ENCODE data around the gene SLC9A9. TPM values are rescaled to one million over a fixed set of nuclear protein-coding genes. Genes with fewer than 3 reads are reported as not detected.

Gene SLC9A9
- total RNA-seq, 1 donor from 2014 or later, result 3.5 TPM

GRCh38 chr3:143633816-143634215, 214.5 kb downstream of the SLC9A9 start:
- no peaks in the 10 kb centered on the region for H3K27me3 Mint-ChIP-seq (ENCODE audit: unreplicated experiment)
- peaks cover 24% of the 10 kb centered on the region for H3K9me3 Mint-ChIP-seq (ENCODE audit: unreplicated experiment)
- TF ChIP-seq CTCF (IDR thresholded peaks at IDR 0.05), result no peak
- peaks cover 8% of the 10 kb centered on the region for H3K36me3 Mint-ChIP-seq (ENCODE audit: unreplicated experiment)
- no peak for DNase-seq (ENCODE audit: extremely low spot score, unreplicated experiment)
- H3K4me3 Mint-ChIP-seq (ENCODE audit: unreplicated experiment), result no peak overlapping the region
- H3K27ac Mint-ChIP-seq (ENCODE audit: unreplicated experiment), result no peak overlapping the region
- peaks cover 6% of the 10 kb centered on the region for H3K4me1 Mint-ChIP-seq (ENCODE audit: unreplicated experiment)

- Mint-ChIP-seq H3K27me3 (ENCODE audit: unreplicated experiment) (no peaks in the 10 kb centered on the region), H3K9me3 (ENCODE audit: unreplicated experiment) (peaks cover 6% of the 10 kb centered on the region), H3K27ac (ENCODE audit: unreplicated experiment) (no peak overlapping the region), H3K4me1 (ENCODE audit: unreplicated experiment) (peaks cover 10% of the 10 kb centered on the region), H3K4me3 (ENCODE audit: unreplicated experiment) (no peak overlapping the region), H3K36me3 (ENCODE audit: unreplicated experiment) (peaks cover 3% of the 10 kb centered on the region)
- no peak for DNase-seq (ENCODE audit: extremely low spot score, unreplicated experiment)
- TF ChIP-seq CTCF (IDR thresholded peaks at IDR 0.05), result no peak
Measured at GRCh38 chr3:143629726-143630125, 218.5 kb downstream of the SLC9A9 start.

- H3K9me3 Mint-ChIP-seq (ENCODE audit: unreplicated experiment), result peaks cover under 1% of the 10 kb centered on the region
Measured at GRCh38 chr3:143628971-143629370, 219.3 kb downstream of the SLC9A9 start.

GRCh38 chr3:143627336-143627735, 220.9 kb downstream of the SLC9A9 start:
- no peak for DNase-seq (ENCODE audit: extremely low spot score, unreplicated experiment)
- Mint-ChIP-seq H3K4me1 (ENCODE audit: unreplicated experiment) (peaks cover 4% of the 10 kb centered on the region), H3K27ac (ENCODE audit: unreplicated experiment) (no peak overlapping the region), H3K4me3 (ENCODE audit: unreplicated experiment) (no peak overlapping the region), H3K36me3 (ENCODE audit: unreplicated experiment) (no peaks in the 10 kb centered on the region), H3K27me3 (ENCODE audit: unreplicated experiment) (no peaks in the 10 kb centered on the region), H3K9me3 (ENCODE audit: unreplicated experiment) (no peaks in the 10 kb centered on the region)
- TF ChIP-seq CTCF (IDR thresholded peaks at IDR 0.05), result no peak

More at GRCh38 chr3:143628971-143629370, 219.3 kb downstream of the SLC9A9 start:
- DNase-seq (ENCODE audit: extremely low spot score, unreplicated experiment), result no peak
- no peaks in the 10 kb centered on the region for H3K27me3 Mint-ChIP-seq (ENCODE audit: unreplicated experiment)
- H3K27ac Mint-ChIP-seq (ENCODE audit: unreplicated experiment), result no peak overlapping the region
- no peak overlapping the region for H3K4me3 Mint-ChIP-seq (ENCODE audit: unreplicated experiment)
- no peak for TF ChIP-seq CTCF (IDR thresholded peaks at IDR 0.05)
- H3K36me3 Mint-ChIP-seq (ENCODE audit: unreplicated experiment), result no peaks in the 10 kb centered on the region
- peaks cover 7% of the 10 kb centered on the region for H3K4me1 Mint-ChIP-seq (ENCODE audit: unreplicated experiment)

DNA sequence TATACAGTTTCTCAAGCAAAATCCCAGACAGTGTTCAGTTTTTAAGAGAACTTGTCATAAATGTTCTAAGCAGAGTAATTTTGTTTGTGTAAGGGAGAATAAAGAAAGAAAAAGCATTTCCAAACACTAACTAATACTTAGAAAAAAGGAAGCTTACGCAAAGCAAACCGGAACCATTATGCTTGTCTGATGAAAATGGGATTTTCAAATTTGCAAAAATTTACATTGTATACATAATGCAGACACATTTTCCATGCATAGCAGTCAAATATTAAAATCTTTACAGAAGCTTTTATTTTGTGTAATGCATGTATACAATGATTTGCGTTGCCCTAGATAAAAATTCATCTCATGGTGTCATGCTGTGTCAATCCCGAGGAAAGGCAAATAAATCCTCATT, 229.0 kb downstream of the SLC9A9 start:
- TF ChIP-seq CTCF (IDR thresholded peaks at IDR 0.05), result no peak
- H3K4me3 Mint-ChIP-seq (ENCODE audit: unreplicated experiment), result no peak overlapping the region
- no peaks in the 10 kb centered on the region for H3K36me3 Mint-ChIP-seq (ENCODE audit: unreplicated experiment)
- no peaks in the 10 kb centered on the region for H3K9me3 Mint-ChIP-seq (ENCODE audit: unreplicated experiment)
- no peaks in the 10 kb centered on the region for H3K27me3 Mint-ChIP-seq (ENCODE audit: unreplicated experiment)
- DNase-seq (ENCODE audit: extremely low spot score, unreplicated experiment), result no peak
- peaks cover 5% of the 10 kb centered on the region for H3K4me1 Mint-ChIP-seq (ENCODE audit: unreplicated experiment)
- H3K27ac Mint-ChIP-seq (ENCODE audit: unreplicated experiment), result no peak overlapping the region

Data from osteocyte (in vitro differentiated cells).